T follicular helper cell (primary cell): ENCODE results near the gene LCE3A.
"Not testable (repeated sequence)": the region's sequence is repeated elsewhere in the genome, so short reads cannot be mapped to it uniquely, and the experiment has no call there.

ENCODE experiments used
- DNase-seq: peaks from one replicate; pipeline ENCODE4 v3.0.0-alpha.2; 2020; ENCODE audit warnings: low read depth
- total RNA-seq, 2 experiments: gene quantifications; one replicate each; lab custom pipeline; 2026; lab: John Stamatoyannopoulos, UW

The LCE3A gene, protein sequence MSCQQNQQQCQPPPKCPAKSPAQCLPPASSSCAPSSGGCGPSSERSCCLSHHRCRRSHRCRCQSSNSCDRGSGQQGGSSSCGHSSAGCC
- total RNA-seq: 0 reads per million in 2 experiments

DNA sequence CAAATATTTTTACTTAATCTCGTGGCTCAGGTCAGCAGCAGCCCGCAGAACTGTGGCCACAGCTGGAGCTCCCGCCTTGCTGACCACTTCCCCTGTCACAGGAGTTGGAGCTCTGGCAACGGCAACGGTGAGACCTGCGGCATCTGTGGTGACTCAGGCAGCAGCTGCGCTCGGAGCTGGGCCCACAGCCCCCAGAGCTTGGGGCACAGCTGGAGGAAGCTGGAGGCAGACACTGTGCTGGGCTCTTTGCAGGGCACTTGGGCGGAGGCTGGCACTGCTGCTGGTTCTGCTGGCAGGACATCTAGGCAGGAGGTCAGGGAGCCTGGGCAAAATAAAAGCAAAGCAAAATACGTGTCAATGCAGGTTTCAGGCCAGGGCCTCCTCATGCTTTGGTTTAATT, at the start of gene LCE3A:
TSS of gene LCE3A (minus strand) at position 301 of the 400 bp plus-strand sequence. CDS start at position 301, 0 bp downstream.
- no peak for DNase-seq

DNA sequence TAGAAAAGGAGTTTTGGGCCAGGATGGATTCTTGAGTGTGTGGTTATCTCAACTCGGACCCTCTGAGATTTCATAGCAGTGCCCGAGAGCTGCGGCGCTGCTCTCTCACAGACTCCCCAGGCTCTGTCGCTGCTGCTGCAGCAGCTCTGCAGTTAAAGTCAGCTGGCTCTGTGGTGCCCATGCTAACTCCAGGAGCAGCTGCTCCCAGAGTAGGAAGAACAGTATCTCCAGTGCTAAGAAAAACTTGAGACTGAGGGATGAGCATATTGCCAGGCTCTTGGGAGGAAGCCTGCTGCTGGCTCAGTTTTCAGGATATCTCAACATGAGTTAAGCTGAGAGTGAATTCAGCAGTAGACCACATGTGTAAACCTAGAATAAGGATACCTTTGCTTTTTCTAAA, 44.7 kb upstream of the LCE3A start:
- DNase-seq: no peak

DNA sequence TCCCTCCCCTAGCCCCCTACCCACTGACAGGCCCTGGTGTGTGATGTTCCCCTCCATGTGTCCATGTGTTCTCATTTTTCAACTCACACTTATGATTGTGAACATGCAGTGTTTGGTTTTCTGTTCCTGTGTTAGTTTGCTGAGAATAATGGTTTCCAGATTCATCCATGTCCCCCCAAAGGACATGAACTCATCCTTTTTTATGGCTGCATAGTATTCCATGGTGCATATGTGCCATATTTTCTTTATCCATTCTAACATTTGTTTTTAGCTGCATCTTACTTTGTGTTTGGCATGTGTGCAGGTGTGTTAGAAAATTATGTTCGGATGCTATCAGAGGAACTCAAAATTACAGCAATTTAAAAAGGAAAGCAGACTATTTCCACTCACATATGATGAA, 43.3 kb upstream of the LCE3A start:
- DNase-seq: not testable (repeated sequence)

DNA sequence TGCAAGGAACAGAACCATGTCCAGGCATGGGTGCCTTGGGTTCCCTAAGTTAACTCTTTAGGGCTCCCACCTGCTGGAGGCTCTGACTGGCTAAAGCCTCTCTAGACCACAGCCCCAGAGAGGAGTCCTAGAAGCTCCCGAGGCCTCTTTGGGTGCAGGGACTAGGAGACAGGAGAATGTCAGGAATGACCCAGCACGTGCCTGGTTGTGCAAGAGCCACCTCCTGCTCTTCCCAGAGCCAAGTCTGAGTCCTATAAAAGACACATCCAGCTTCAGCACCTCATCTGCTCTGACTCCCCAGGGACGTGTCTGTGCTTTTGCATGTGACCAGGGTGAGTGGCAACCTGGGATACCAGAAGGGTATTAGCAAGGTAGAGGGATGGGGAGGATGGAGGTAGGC, 40.2 kb upstream of the LCE3A start, which contains the start of gene LCE2D:
TSS of gene LCE2D (plus strand) at position 283 of the 400 bp plus-strand sequence. CDS start 726 bp downstream, outside the sequence.
- DNase-seq: no peak

DNA sequence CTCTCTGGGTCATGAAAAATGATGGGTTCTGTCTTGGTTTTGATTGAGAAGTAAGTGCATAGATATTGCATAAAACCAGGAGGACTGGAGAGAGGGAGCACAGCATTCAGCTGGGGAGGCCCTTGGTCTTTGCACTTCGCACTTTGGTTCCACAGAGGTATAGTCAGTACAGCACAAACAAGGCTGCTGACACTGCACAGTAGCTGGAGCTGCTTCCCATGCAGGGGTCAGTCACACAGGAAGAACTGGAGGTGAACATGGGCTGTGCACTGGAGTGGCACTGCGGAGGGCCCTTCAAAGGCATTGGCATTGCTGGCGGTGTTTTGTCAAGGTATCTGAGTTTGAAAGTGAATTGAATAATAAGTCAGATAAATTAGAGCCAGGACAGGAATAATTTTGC, 35.7 kb upstream of the LCE3A start:
- DNase-seq: no peak

DNA sequence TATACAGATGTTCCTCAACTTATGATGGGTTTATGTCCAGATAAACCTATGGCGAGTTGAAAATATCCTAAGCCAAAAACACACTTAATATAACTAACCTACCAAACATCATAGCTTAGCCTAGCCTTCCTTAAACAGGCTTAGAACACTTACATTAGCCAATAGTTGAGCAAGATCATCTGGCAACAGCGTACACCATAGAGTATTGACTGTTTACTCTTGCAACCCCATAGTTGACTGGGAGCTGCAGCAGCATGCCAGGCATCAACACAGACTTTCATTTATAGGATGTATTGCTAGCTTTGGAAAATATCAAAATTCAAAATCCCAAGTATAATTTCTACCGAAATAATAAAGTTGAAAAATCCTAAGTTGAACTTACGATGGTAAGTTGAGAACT, 34.8 kb upstream of the LCE3A start:
- DNase-seq: no peak

DNA sequence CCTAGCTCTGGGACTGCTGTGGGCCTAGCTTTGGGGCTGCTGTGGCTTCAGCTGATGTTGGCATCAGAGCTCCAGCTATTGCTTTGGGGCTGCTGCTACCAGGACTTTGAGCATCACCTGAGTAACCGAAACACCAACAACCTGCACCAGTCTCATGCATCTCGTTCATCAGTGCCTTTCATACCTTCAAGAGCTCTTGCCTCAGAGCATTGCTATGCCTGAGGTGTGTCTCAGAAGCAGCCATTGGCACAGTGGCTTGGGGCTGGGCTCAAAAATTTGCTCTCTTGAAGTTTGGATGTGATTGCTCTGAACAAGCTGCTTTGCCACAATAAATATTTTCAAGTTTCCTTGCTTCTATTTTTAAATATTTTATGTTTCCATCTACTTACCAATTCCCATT, 33.6 kb upstream of the LCE3A start:
- DNase-seq: no peak

DNA sequence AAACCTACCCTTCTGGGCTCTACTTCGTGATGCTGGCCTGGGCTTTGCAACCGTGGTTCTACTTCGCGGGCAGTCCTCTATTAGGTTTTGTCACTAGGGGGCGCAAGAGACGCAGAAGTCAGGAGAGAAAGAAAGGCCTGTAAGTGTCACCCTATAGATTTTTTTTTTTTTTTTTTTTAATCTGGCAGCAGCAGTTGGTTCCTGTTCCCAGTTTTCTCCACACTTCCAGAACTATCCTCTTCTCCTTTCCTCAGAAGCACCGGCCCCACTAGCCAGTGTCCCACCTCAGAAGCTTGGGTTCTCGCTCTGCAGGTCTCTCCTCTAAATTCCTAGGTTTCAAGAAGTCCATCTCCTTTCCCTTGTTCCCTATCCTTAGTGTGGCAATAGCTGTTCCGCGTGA, 31.2 kb upstream of the LCE3A start:
- peak; percentile 14 for DNase-seq

DNA sequence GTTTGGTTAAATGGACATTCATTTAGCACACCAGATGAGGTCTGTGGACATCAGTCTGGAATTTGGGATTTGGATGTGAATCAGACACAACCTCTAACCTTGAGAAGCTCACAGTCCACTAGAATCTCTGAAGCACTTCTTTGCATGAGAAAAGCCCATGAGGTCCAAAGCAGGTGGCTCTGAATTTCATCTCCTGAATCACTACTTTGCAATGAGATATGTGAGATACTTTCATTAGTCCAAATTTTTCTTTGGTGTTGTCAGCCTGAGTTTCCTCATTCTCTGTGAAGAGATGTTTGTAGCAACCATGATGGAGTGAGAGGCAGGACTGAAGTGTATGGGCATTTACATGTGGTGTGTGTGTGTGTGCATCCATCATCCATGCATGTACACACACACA, 23.8 kb upstream of the LCE3A start:
- no peak for DNase-seq

DNA sequence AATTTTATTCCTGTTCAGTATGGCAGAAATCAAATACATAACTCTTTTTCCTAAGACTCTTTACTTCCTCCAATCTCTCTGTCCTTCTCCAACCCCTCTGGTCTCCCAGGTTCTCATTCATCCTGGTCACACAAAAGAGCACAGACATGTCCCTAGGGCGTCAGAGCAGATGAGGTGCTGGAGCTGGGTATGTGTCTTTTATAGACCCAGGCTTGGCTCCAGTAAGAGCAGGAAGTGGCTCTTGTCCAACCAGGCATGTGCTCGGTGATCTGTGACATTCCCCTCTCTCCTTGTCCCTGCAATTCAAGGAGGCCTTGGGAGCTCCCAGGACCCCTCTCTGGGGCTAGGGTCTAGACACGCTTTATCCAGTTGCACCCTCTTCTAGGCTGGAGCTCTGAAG, 22.2 kb upstream of the LCE3A start:
- DNase-seq: no peak

DNA sequence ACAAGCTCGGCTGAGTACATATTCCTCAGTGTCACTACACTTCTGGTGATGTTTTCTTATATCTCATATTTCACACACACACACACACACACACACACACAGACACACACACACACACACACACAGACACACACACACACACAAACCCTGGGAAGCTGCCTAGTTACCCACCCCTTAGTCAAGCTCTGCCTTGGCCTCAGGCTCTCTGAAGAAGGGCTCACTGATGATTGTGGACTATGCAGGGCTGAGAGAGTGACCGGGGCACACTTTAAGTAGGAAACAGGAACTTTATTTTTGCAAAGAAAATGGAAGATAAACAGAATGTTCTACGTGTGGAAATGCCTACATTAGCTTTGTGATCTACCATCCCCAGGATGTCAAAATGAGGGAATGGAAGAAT, 21.0 kb upstream of the LCE3A start:
- no peak for DNase-seq

DNA sequence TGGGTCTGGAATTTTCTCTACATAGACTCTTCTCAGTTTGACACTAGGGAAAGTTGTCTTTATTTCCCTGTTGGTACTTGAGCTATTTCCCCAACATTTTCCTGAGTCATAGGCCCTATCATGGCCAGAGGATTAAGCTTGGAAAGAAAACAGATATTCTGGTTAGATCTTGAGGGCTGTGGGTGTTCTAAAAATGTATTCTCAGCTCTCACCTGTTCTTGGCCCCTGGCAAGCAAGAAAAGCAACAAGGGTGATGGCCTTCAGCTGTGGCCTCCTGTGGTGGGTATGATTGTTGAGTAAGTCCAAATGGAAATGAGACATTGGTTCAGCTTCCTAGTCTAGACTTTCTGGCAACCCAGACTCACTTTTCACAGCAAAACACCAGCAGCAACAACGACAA, 17.4 kb upstream of the LCE3A start:
- no peak for DNase-seq

DNA sequence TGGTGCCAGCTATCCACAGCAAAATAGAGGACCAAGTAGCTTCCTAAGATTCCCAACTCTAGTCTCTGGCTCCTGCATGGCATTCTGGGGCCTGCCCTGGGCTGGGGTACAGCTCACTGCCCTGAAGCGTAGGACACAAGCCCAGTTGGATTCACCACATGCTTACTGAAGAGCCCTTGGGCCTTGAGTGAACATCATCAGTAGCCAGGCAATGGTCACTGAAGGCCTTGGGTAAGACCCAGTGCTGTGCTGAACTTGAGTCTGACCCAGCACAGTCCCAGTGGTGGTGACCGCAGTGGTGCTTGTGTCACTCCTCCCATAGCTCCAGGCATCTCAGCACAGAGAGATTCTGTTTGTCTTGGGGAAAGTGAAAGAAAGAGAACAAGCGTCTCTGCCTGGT, 7.7 kb upstream of the LCE3A start:
- no peak for DNase-seq

DNA sequence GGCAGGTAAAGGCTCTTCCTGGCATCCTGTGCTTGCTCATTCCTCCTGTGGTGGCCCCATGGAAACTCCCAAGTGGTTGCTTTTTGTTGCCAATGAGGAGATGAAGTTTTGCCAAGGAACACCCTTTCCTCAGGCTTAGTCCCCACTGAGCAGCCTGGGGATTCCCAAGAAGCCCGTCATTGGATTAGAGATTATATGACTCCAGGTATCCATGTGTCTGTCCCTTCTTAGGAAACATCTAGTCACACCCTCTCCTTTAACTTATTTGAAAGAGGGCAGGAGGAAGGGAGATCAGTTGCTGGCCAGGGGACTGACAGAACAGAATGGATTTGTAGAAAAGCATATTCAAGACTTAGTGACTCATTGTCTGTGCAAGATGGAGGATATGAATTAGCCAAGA, 3.8 kb upstream of the LCE3A start:
- DNase-seq: no peak

DNA sequence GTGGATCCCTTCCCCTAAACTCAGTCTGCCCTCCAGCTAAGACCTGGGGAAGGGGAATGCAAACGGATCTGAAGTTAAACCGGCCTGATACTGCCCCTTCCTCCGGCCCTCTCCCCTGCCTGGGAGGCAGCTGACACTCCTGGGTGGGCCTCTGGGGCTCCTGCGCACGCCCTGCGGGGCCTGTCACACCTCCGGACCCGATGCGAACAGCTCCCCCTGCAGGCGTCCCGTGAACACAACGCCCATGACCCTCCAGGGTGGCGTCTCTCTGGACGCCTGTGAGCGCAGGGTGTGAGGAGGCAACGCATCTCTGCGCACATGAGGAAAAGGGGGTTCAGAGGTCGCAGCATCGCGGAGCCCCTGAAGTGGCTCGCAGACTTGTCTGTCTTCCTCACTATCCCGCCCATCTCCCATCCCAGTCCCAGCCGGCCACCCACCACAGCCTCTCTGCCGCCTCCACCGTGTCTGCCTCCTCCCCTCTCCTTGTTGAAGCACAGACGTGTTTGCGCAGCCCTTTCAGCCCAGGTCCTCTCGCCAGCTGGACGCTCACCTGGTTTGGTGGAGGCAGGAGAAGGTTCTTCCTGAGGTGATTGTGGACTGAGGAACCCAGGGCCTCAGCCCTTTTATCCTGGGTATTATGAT, 421 bp upstream of the LCE3A start:
- DNase-seq: no peak

DNA sequence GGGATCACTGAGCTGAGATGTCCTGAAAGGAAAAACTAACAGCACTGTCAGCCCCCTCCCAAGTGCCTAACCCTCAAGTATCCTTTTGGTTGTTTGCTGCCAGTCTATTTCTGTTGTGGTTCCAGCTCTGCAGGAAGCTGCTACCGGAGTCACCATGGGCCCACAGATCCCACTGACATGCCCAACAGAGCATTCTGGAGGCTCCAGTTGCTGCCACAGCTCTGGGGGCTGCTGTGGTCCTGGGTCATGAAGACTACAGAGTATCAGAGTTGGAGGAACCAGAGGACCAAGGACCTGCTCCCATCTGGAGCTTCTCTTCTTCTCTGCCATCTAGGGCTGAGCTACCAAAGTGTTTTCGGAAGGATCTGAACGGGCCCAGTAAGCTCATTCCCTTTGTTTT, 910 bp downstream of the LCE3A start:
- DNase-seq: no peak

DNA sequence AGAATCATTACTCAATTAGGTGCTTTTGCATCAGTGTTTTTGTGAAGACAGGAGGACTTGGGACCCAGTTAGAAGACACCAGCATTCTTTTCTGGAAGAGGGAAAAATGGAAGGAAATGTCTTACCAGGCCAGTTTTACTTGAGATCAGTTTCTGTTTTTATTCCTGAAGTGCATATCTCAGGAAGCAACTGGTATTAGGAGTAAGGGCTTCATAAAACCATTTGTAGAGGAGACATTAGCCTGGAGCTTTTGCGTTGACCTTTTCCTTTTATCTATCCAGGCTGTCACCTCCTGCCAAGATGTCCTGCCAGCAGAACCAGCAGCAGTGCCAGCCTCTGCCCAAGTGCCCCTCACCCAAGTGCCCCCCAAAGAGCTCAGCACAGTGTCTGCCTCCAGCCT, 9.4 kb downstream of the LCE3A start, which contains the start of gene LCE3B:
TSS of gene LCE3B (plus strand) at position 301 of the 400 bp plus-strand sequence. CDS start at position 301, 0 bp downstream.
- no peak for DNase-seq

DNA sequence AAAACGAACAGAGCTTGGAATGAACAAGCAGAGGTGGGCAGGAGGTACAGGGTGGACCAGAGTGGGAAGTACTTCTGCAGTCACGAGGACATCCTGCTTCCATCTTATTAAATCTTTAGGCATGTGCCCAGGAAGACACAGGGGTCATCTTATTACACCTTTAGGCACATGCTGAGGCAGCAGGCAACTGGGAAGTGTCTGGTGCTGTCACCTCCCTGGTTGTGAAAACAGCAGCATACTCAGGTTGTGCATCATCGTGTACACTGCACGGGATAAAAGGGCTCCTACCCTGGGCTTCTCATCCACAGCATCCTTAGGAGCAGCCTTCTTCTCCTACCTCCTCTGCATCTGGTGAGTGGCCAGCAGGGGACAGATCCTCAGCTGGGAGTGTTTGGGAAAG, 23.0 kb downstream of the LCE3A start, which contains the start of gene LCE3C:
TSS of gene LCE3C (plus strand) at position 301 of the 400 bp plus-strand sequence. CDS start 498 bp downstream, outside the sequence.
- DNase-seq: no peak

DNA sequence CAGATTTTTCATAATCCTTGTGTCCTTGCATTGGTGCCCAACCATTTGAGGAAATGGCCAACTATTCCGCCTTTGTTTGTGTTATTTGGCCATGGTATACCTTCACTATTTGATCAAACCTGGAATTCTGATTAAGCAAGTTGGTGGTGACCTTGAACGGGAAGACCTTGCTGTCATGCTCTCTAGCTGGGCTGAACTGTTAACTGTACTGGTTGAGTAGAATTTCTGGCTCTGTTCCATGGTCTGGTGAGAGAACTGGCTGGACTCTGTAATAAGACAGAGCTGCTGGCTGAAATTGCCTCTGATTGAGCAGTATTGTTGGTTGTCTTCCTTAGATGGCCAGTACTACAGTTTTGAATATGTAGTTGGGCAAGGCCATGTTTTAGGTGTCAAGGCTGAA, 25.9 kb downstream of the LCE3A start:
- no peak for DNase-seq

DNA sequence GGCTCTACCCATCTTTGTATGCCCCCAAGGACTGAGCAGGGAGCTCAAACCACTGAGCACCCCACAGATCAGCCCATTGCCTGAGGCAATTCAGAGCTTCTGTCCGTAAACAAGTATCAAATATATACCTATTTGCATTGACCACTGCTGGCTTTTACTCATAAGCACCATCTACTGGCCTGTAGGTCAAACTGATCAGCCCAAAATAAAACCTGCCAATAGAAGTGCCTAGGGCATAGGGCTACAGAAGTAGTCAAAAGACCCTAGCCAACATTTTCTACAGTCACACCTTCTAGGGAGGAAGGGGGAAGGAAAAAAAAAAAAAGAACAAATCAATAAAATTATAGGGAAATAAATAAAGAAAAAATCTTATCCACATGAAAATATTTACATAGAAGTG, 37.3 kb downstream of the LCE3A start:
- DNase-seq: no peak

DNA sequence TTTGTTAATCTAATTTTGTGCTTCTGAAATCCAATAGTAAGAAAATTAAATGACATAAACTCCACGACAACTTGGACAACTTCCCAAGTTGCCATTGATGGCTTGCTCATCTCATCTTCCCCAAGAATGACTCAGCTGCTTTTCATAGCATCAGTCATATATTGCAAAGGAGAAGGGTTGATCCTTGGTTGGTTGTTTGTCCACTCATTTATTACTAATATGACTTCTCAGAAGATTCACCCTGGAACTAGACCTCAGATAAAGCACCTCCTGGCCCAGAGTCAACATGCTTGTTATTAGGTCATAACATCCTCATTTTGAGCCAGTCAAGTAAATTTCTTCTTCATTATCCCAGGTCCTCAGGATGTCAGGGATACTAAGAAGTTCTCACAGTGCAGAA, 40.3 kb downstream of the LCE3A start:
- DNase-seq: no peak

DNA sequence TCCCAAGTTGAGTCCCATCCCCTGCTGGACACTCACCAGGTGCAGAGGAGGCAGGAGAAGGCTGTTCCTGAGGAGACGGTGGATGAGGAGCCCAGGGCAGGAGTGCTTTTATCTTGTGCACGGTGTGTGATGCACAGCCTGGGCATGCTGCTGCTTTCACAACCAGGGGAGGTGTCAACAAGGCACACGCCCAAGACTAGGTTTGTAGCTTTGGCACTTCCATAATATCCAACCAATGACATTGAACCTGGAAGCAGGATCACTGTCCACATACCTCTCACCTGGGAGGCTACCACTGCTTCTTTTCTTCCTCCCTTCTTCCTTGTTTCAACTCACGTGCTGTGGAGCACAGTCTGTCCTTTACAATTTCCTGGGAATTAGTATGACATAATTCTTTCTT, 42.5 kb downstream of the LCE3A start, which contains the start of gene LCE3D:
TSS of gene LCE3D (minus strand) at position 84 of the 400 bp plus-strand sequence. CDS start 580 bp downstream, outside the sequence.
- no peak for DNase-seq

DNA sequence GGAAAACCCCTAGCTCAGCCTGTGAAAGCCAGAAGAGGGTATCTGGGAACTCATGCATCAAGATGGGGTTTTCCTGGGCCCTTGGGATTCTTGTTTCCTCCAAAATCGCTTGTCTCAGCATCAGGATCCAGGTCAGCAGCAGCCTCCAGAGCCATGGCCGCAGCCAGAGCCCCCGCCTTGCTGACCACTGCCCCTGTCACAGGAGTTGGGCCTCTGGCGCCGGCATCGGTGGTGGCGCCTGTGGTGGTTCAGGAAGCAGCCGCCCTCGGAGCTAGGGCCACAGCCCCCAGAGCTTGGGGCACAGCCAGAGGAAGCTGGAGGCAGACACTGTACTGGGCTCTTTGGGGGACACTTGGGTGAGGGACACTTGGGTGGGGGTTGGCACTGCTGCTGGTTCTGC, 43.4 kb downstream of the LCE3A start:
- not testable (repeated sequence) for DNase-seq

DNA sequence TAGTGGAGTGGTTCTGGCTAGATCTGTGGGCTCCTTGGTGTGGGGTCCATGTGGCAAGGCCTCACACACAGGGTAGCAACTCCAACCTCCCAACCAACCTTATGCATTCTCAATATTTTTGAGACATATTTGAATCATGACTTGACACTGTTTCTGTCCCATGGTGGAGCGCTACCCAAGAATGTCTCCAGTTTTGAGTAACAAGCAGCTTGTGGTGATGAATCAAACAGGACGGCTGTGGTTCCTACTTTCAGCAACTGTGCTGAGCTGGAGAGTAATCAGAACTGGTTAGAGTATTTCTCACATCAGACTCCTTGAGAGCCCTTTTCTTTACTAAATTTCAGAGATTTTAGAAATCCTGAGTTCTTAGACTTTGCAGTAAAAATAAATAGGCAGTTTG, 45.7 kb downstream of the LCE3A start:
- DNase-seq: no peak
